Measurements from ENCODE around the gene DEXI.
A peak's percentile ranks its signal among the peaks of the same experiment; 100 is the strongest.
"Not testable (repeated sequence)": the region's sequence is repeated elsewhere in the genome, so short reads cannot be mapped to it uniquely, and the experiment has no call there.

DEXI gene

GRCh38 chr16:10978124-10978523 lies 35.9 kb upstream of the DEXI start:
- H3K4me1 Mint-ChIP-seq (ENCODE audit: low read depth) = peaks cover 4% of the 10 kb centered on the region
- H3K27ac Mint-ChIP-seq = no peak overlapping the region
- H3K4me3 Mint-ChIP-seq = no peak overlapping the region
- intact Hi-C loops (cut with micrococcal nuclease) = no loop called here
- H3K27me3 Mint-ChIP-seq = no peaks in the 10 kb centered on the region
- no peaks in the 10 kb centered on the region for H3K9me3 Mint-ChIP-seq
- peaks cover 87% of the 10 kb centered on the region for H3K36me3 Mint-ChIP-seq (ENCODE audit: low read depth)

GRCh38 chr16:10976634-10977033 lies 34.4 kb upstream of the DEXI start:
- Mint-ChIP-seq H3K4me3 (no peak overlapping the region), H3K27me3 (no peaks in the 10 kb centered on the region), H3K9me3 (no peaks in the 10 kb centered on the region), H3K27ac (no peak overlapping the region), H3K4me1 (ENCODE audit: low read depth) (peaks cover 19% of the 10 kb centered on the region), H3K36me3 (ENCODE audit: low read depth) (peaks cover 88% of the 10 kb centered on the region)
- intact Hi-C loops (cut with micrococcal nuclease) = no loop called here

DNA sequence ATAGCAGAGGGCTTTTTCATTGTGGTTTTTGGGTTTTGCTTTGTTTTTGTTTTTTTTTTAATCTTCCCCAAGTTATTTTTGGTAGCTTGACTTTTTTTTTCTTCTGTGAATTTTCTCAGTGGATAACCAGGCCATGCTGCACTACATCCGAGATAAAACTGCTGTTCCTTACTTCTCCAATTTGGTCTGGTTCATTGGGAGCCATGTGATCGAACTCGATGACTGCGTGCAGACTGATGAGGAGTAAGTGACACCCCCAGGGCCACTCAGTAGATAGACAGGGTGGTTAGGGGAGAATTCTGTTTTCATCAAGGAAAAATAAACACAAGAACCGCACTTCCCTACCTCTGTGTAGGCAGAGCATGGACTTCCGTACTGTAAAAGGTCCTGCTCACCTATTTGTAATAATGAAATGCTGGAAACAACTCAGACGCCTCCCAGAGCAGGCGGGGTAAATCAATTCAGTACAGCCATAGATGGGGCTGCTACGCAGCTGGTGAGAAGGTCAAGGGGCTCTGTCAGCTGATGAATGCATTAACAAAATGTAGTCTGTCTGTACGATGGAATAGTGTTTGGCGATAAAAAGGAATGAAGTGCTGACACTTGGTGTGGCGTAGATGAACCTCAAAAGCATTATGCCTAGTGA lies 30.7 kb upstream of the DEXI start:
- Mint-ChIP-seq H3K27me3 (no peaks in the 10 kb centered on the region), H3K9me3 (no peaks in the 10 kb centered on the region), H3K4me1 (ENCODE audit: low read depth) (peaks cover 50% of the 10 kb centered on the region), H3K4me3 (no peak overlapping the region), H3K27ac (peak overlapping the region; percentile 81), H3K36me3 (ENCODE audit: low read depth) (peaks cover 77% of the 10 kb centered on the region)
- intact Hi-C loops (cut with micrococcal nuclease) = loop anchor here (5.0 kb wide), 2 partner anchors 179 to 204 kb away; no protein-coding TSS in a partner anchor

- peak overlapping the region; percentile 81 for H3K27ac Mint-ChIP-seq
- peaks cover 57% of the 10 kb centered on the region for H3K4me1 Mint-ChIP-seq (ENCODE audit: low read depth)
- no peaks in the 10 kb centered on the region for H3K27me3 Mint-ChIP-seq
- intact Hi-C loops (cut with micrococcal nuclease) = loop anchor here (5.0 kb wide), 2 partner anchors 180 to 205 kb away; no protein-coding TSS in a partner anchor
- no peaks in the 10 kb centered on the region for H3K9me3 Mint-ChIP-seq
- H3K36me3 Mint-ChIP-seq (ENCODE audit: low read depth) = peaks cover 73% of the 10 kb centered on the region
- H3K4me3 Mint-ChIP-seq = no peak overlapping the region
Observed at GRCh38 chr16:10972108-10972818, 30.0 kb upstream of the DEXI start.

DNA sequence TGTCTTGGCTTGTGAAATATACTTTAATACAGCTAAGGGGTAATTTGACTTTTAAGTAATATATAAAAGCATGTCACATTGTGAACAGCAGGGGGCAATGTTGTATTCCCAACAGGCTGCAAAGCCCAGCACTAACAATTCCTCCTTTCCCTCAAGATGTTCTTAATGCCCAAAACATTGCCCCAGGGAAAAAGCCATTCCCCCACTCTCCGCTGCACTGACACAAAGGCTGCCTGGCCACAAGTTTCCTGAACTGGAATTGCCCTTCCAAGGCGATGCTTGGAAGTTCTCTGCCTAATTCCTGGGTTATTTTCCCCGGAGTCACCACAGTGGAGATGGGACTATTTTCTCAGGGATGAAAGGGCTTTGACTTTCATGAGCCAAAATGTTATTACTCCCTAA lies 29.3 kb upstream of the DEXI start:
- Mint-ChIP-seq H3K4me1 (ENCODE audit: low read depth) (peaks cover 62% of the 10 kb centered on the region), H3K36me3 (ENCODE audit: low read depth) (peaks cover 66% of the 10 kb centered on the region), H3K27me3 (no peaks in the 10 kb centered on the region), H3K9me3 (no peaks in the 10 kb centered on the region), H3K4me3 (no peak overlapping the region), H3K27ac (peak overlapping the region; percentile 81)
- intact Hi-C loops (cut with micrococcal nuclease) = loop anchor here (1.0 to 5.0 kb wide), 3 partner anchors 181 to 284 kb away; no protein-coding TSS in a partner anchor

DNA sequence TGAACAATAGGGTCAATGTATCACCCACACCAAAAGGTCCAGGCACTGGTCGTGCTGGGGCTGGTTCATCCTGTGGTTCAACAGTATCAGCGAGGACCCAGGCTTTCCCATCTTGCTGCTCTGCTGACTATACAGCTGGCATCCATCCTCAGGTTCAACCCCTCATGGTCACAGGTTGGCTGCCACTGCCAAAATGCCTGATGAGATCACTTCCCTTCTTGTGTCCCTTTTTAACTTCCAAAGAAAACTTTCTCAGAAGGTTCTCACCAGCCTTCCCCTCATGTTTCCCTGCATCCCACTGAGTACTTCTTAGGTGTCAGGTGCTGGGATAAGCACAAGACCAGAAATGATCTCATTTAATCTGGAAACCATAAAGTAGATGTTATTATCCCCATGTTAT lies 27.8 kb upstream of the DEXI start:
- no peaks in the 10 kb centered on the region for H3K27me3 Mint-ChIP-seq
- no peak overlapping the region for H3K4me3 Mint-ChIP-seq
- intact Hi-C loops (cut with micrococcal nuclease) = loop anchor here (5.0 kb wide), 2 partner anchors 182 to 207 kb away; no protein-coding TSS in a partner anchor
- H3K4me1 Mint-ChIP-seq (ENCODE audit: low read depth) = peaks cover 72% of the 10 kb centered on the region
- H3K9me3 Mint-ChIP-seq = no peaks in the 10 kb centered on the region
- peak overlapping the region; percentile 48 for H3K27ac Mint-ChIP-seq
- H3K36me3 Mint-ChIP-seq (ENCODE audit: low read depth) = peaks cover 68% of the 10 kb centered on the region

DNA sequence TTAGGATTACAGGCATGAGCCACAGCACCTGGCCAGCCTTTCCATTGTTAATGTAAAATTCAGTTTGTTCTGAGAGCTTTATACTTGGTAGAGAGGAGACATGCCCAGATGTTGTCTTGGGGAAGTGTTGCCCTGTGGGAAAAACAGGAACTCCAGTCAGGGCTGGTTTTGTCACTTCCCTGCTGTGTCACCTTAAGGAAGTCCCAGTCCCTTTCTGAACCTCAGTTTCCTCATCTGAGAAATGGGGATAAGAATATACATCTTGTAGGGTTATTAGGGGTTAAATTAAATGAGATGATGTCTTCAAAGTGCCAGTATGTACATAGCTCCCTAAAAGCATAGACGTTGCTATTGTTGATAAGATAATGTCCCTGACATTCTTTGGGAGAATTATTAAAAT lies 27.3 kb upstream of the DEXI start:
- H3K27ac Mint-ChIP-seq = peak overlapping the region; percentile 76
- no peaks in the 10 kb centered on the region for H3K27me3 Mint-ChIP-seq
- peaks cover 68% of the 10 kb centered on the region for H3K36me3 Mint-ChIP-seq (ENCODE audit: low read depth)
- H3K4me3 Mint-ChIP-seq = no peak overlapping the region
- intact Hi-C loops (cut with micrococcal nuclease) = loop anchor here (5.0 to 10.0 kb wide), 3 partner anchors 183 to 385 kb away; no protein-coding TSS in a partner anchor
- peaks cover 76% of the 10 kb centered on the region for H3K4me1 Mint-ChIP-seq (ENCODE audit: low read depth)
- no peaks in the 10 kb centered on the region for H3K9me3 Mint-ChIP-seq

- peak overlapping the region; percentile 76 for H3K27ac Mint-ChIP-seq
- no peaks in the 10 kb centered on the region for H3K27me3 Mint-ChIP-seq
- H3K4me3 Mint-ChIP-seq = no peak overlapping the region
- intact Hi-C loops (cut with micrococcal nuclease) = loop anchor here (10.0 kb wide), 1 partner anchor 386 kb away; no protein-coding TSS in a partner anchor
- no peaks in the 10 kb centered on the region for H3K9me3 Mint-ChIP-seq
- peaks cover 74% of the 10 kb centered on the region for H3K36me3 Mint-ChIP-seq (ENCODE audit: low read depth)
- peaks cover 87% of the 10 kb centered on the region for H3K4me1 Mint-ChIP-seq (ENCODE audit: low read depth)
Observed at GRCh38 chr16:10968498-10968897, 26.2 kb upstream of the DEXI start.

DNA sequence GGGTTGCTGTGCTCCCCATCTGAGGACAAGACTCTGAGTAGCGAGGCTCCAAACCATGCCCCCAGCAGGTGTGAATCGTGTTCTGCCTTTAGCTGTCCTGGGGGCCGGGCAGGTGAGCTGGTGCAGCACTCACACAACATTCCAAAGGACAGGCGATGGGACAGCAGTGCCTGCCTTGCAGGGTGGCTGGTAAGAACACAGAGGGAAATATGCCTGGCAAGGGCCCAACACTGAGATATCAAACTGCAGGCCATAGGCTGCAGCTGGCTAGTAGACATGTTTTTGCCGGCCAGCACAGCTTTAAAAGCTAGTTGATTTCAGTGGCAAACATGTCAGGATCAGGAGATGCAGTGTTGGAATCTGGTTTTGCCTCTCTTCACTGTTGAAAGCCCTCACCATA lies 25.7 kb upstream of the DEXI start:
- H3K27me3 Mint-ChIP-seq = no peaks in the 10 kb centered on the region
- H3K27ac Mint-ChIP-seq = peak overlapping the region; percentile 76
- no peak overlapping the region for H3K4me3 Mint-ChIP-seq
- no peaks in the 10 kb centered on the region for H3K9me3 Mint-ChIP-seq
- peaks cover 74% of the 10 kb centered on the region for H3K36me3 Mint-ChIP-seq (ENCODE audit: low read depth)
- peaks cover 85% of the 10 kb centered on the region for H3K4me1 Mint-ChIP-seq (ENCODE audit: low read depth)
- intact Hi-C loops (cut with micrococcal nuclease) = loop anchor here (10.0 kb wide), 1 partner anchor 387 kb away; no protein-coding TSS in a partner anchor

- peaks cover 74% of the 10 kb centered on the region for H3K36me3 Mint-ChIP-seq (ENCODE audit: low read depth)
- not testable (repeated sequence) for H3K9me3 Mint-ChIP-seq, H3K4me3 Mint-ChIP-seq, H3K27me3 Mint-ChIP-seq
- peak overlapping the region; percentile 76 for H3K27ac Mint-ChIP-seq
- H3K4me1 Mint-ChIP-seq (ENCODE audit: low read depth) = peaks cover 70% of the 10 kb centered on the region
- intact Hi-C loops (cut with micrococcal nuclease) = loop anchor here (10.0 kb wide), 1 partner anchor 388 kb away; no protein-coding TSS in a partner anchor
Observed at GRCh38 chr16:10966559-10966958, 24.3 kb upstream of the DEXI start.

GRCh38 chr16:10966129-10966528 lies 23.9 kb upstream of the DEXI start:
- no peak overlapping the region for H3K4me3 Mint-ChIP-seq
- H3K27ac Mint-ChIP-seq = no peak overlapping the region
- intact Hi-C loops (cut with micrococcal nuclease) = loop anchor here (10.0 kb wide), 1 partner anchor 389 kb away; no protein-coding TSS in a partner anchor
- H3K36me3 Mint-ChIP-seq (ENCODE audit: low read depth) = peaks cover 77% of the 10 kb centered on the region
- H3K9me3 Mint-ChIP-seq = no peaks in the 10 kb centered on the region
- H3K27me3 Mint-ChIP-seq = no peaks in the 10 kb centered on the region
- peaks cover 68% of the 10 kb centered on the region for H3K4me1 Mint-ChIP-seq (ENCODE audit: low read depth)

GRCh38 chr16:10965440-10966061 lies 23.3 kb upstream of the DEXI start:
- peaks cover 77% of the 10 kb centered on the region for H3K36me3 Mint-ChIP-seq (ENCODE audit: low read depth)
- no peaks in the 10 kb centered on the region for H3K9me3 Mint-ChIP-seq
- no peak overlapping the region for H3K27ac Mint-ChIP-seq
- H3K4me3 Mint-ChIP-seq = no peak overlapping the region
- no peaks in the 10 kb centered on the region for H3K27me3 Mint-ChIP-seq
- intact Hi-C loops (cut with micrococcal nuclease) = loop anchor here (1.0 to 10.0 kb wide), 2 partner anchors 287 to 389 kb away; no protein-coding TSS in a partner anchor
- H3K4me1 Mint-ChIP-seq (ENCODE audit: low read depth) = peaks cover 64% of the 10 kb centered on the region

- H3K4me3 Mint-ChIP-seq = no peak overlapping the region
- intact Hi-C loops (cut with micrococcal nuclease) = loop anchor here (1.0 to 10.0 kb wide), 4 partner anchors 287 to 757 kb away; no protein-coding TSS in a partner anchor
- peaks cover 77% of the 10 kb centered on the region for H3K36me3 Mint-ChIP-seq (ENCODE audit: low read depth)
- H3K27ac Mint-ChIP-seq = no peak overlapping the region
- no peaks in the 10 kb centered on the region for H3K9me3 Mint-ChIP-seq
- peaks cover 58% of the 10 kb centered on the region for H3K4me1 Mint-ChIP-seq (ENCODE audit: low read depth)
- no peaks in the 10 kb centered on the region for H3K27me3 Mint-ChIP-seq
Observed at GRCh38 chr16:10964891-10965326, 22.6 kb upstream of the DEXI start.

All from dendritic cell treated with granulocyte-macrophage colony-stimulating factor and Interleukin-4, amounts not matched to agents 40 ng/mL and 50 ng/mL, for 4 days (primary cell).